SK-N-SH treated with all-trans-retinoic acid at 6 μM for 48 hours (cell line): ENCODE data around the gene TIMP4.

Experiments used
- ARNTL ChIP-seq: fragments of 450-650 bp; formaldehyde crosslinking; IDR thresholded peaks from 2 replicates; pipeline ENCODE4 v1.5.0; 2020; ENCODE audit warnings: low read depth, mild to moderate bottlenecking, moderate library complexity, borderline replicate concordance
- CSDC2 ChIP-seq: fragments of 250-450 bp; sonication (Bioruptor Pico); IDR thresholded peaks from 2 replicates; pipeline ENCODE4 v1.5.0; 2020; ENCODE audit warnings: mild to moderate bottlenecking, moderate library complexity
- GLIS3 ChIP-seq: fragments of 250-450 bp; sonication (Bioruptor Pico); IDR thresholded peaks from 2 replicates; pipeline ENCODE4 v1.5.0; 2020; ENCODE audit warnings: mild to moderate bottlenecking, moderate library complexity
- PATZ1 ChIP-seq: fragments of 250-450 bp; sonication (Bioruptor Pico); IDR thresholded peaks from 2 replicates; pipeline ENCODE4 v1.8.0; 2020; ENCODE audit warnings: mild to moderate bottlenecking, moderate library complexity, borderline replicate concordance
- PPARA ChIP-seq: fragments of 250-450 bp; sonication (Bioruptor Pico); IDR thresholded peaks from 2 replicates; pipeline ENCODE4 v1.5.0; 2020; ENCODE audit warnings: mild to moderate bottlenecking, borderline replicate concordance
- RARB ChIP-seq: fragments of 250-450 bp; sonication (Bioruptor Pico); IDR thresholded peaks from 2 replicates; pipeline ENCODE4 v1.8.0; 2021; ENCODE audit warnings: mild to moderate bottlenecking, moderate library complexity
- SNAI2 ChIP-seq: fragments of 250-450 bp; sonication (Bioruptor Pico); IDR thresholded peaks from 2 replicates; pipeline ENCODE4 v1.5.0; 2020; ENCODE audit warnings: mild to moderate bottlenecking, moderate library complexity
- TCF4 ChIP-seq: fragments of 250-450 bp; sonication (Bioruptor Pico); IDR thresholded peaks from 2 replicates; pipeline ENCODE4 v1.8.0; 2021; ENCODE audit warnings: mild to moderate bottlenecking, moderate library complexity, borderline replicate concordance
- TOX ChIP-seq: fragments of 250-450 bp; sonication (Bioruptor Pico); IDR thresholded peaks from 2 replicates; pipeline ENCODE4 v1.8.0; 2021; ENCODE audit warnings: mild to moderate bottlenecking, moderate library complexity, borderline replicate concordance
- ZFP3 ChIP-seq: fragments of 250-450 bp; sonication (Bioruptor Pico); IDR thresholded peaks from 2 replicates; pipeline ENCODE4 v1.5.0; 2020; ENCODE audit warnings: mild to moderate bottlenecking, moderate library complexity
- ZFP30 ChIP-seq: fragments of 450-650 bp; formaldehyde crosslinking; IDR thresholded peaks from 2 replicates; pipeline ENCODE4 v1.5.0; 2022; ENCODE audit warnings: mild to moderate bottlenecking, moderate library complexity
- ZNF565 ChIP-seq: fragments of 450-650 bp; formaldehyde crosslinking; conservative IDR thresholded peaks from 2 replicates; pipeline ENCODE4 v1.5.0; 2020; ENCODE audit warnings: low read depth, mild to moderate bottlenecking, moderate library complexity
- ZNF70 ChIP-seq: fragments of 450-650 bp; formaldehyde crosslinking; IDR thresholded peaks from 2 replicates; pipeline ENCODE4 v1.5.0; 2020; ENCODE audit warnings: mild to moderate bottlenecking, moderate library complexity
- ZNF8 ChIP-seq: fragments of 450-650 bp; formaldehyde crosslinking; IDR thresholded peaks from 2 replicates; pipeline ENCODE4 v1.5.0; 2020; ENCODE audit warnings: mild to moderate bottlenecking, moderate library complexity

- TF ChIP-seq ZFP30 (CRISPR knock-in tag), result no peak
- no peak for TF ChIP-seq ARNTL (CRISPR knock-in tag)
- TF ChIP-seq PATZ1 (CRISPR knock-in tag), result no peak
- TF ChIP-seq ZNF565 (CRISPR knock-in tag), result no peak
- TF ChIP-seq PPARA (CRISPR knock-in tag), result no peak
- no peak for TF ChIP-seq SNAI2 (CRISPR knock-in tag)
- TF ChIP-seq ZNF70 (CRISPR knock-in tag), result no peak
- no peak for TF ChIP-seq TOX
- no peak for TF ChIP-seq ZFP3 (CRISPR knock-in tag)
- TF ChIP-seq RARB (CRISPR knock-in tag), result no peak
- no peak for TF ChIP-seq ZNF8 (CRISPR knock-in tag)
- no peak for TF ChIP-seq GLIS3 (CRISPR knock-in tag)
- TF ChIP-seq TCF4, result no peak
- no peak for TF ChIP-seq CSDC2 (CRISPR knock-in tag)
Observed at GRCh38 chr3:12190221-12190807, 31.6 kb upstream of the TIMP4 start.
